ENCODE data around the gene RILPL1.

- TF ChIP-seq, protein P1, sequence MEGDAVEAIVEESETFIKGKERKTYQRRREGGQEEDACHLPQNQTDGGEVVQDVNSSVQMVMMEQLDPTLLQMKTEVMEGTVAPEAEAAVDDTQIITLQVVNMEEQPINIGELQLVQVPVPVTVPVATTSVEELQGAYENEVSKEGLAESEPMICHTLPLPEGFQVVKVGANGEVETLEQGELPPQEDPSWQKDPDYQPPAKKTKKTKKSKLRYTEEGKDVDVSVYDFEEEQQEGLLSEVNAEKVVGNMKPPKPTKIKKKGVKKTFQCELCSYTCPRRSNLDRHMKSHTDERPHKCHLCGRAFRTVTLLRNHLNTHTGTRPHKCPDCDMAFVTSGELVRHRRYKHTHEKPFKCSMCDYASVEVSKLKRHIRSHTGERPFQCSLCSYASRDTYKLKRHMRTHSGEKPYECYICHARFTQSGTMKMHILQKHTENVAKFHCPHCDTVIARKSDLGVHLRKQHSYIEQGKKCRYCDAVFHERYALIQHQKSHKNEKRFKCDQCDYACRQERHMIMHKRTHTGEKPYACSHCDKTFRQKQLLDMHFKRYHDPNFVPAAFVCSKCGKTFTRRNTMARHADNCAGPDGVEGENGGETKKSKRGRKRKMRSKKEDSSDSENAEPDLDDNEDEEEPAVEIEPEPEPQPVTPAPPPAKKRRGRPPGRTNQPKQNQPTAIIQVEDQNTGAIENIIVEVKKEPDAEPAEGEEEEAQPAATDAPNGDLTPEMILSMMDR (IDR thresholded peaks at IDR 0.05), result no peak
- no peak for TF ChIP-seq POLR2A (IDR thresholded peaks at IDR 0.05)
Observed at GRCh38 chr12:123498126-123498825, 35.2 kb downstream of the RILPL1 start.

Data from right lobe of liver (tissue), 4 donors.